K562 (cell line): Measurements from ENCODE around the gene KIF24. TPM values are rescaled to one million over a fixed set of nuclear protein-coding genes. Genes with fewer than 3 reads are reported as not detected.

Experiments
- ATF7 ChIP-seq: fragments of 450-650 bp; IDR thresholded peaks from 2 replicates; pipeline ENCODE4 v1.7.1; 2014; ENCODE audit warnings: mild to moderate bottlenecking, moderate library complexity
- BDP1 ChIP-seq: IDR thresholded peaks from 3 replicates; pipeline ENCODE4 v1.6.1; 2011; ENCODE audit not compliant: insufficient read length, insufficient read depth
- CBX3 ChIP-seq, 2 experiments: IDR thresholded peaks; 1 replicate in 1 of 2; 2 replicates in 1 of 2; pipeline ENCODE4 v1.6.1; 2012; ENCODE audit warnings: inconsistent platforms in 2 of 2, low read length in 2 of 2, borderline replicate concordance in 1 of 2, control low read depth in 1 of 2
- CTBP1 ChIP-seq: fragments of 450-650 bp; IDR thresholded peaks from 2 replicates; pipeline ENCODE4 v1.6.1; 2016; ENCODE audit warnings: borderline replicate concordance
- ESRRA ChIP-seq: fragments of 450-650 bp; IDR thresholded peaks from 2 replicates; pipeline ENCODE4 v1.6.1; 2014; ENCODE audit warnings: low read depth, mild to moderate bottlenecking, moderate library complexity, borderline replicate concordance
- GATAD2A ChIP-seq: fragments of 450-650 bp; IDR thresholded peaks from 2 replicates; pipeline ENCODE4 v1.6.1; 2017
- GMEB1 ChIP-seq: fragments of 250-450 bp; sonication (Bioruptor Pico); IDR thresholded peaks from 2 replicates; pipeline ENCODE4 v1.4.0; 2020; ENCODE audit warnings: mild to moderate bottlenecking
- HNRNPL ChIP-seq: fragments of 200-400 bp; formaldehyde crosslinking; IDR thresholded peaks from 2 replicates; pipeline ENCODE4 v1.6.1; 2017; ENCODE audit warnings: low read depth, mild to moderate bottlenecking, low read length
- KLF1 ChIP-seq: fragments of 450-650 bp; IDR thresholded peaks from 2 replicates; pipeline ENCODE4 v1.6.1; 2016; ENCODE audit warnings: missing genetic modification characterization, missing compliant biosample characterization
- MAZ ChIP-seq, 2 experiments: fragments of 450-650 bp in 1 of 2; sonication (generic) in 1 of 2; formaldehyde crosslinking; IDR thresholded peaks in 1 of 2; conservative IDR thresholded peaks in 1 of 2; 2 replicates each; pipeline versions ENCODE4 v1.4.0 to v1.5.0; 2020; ENCODE audit warnings: mild to moderate bottlenecking in 1 of 2, missing genetic modification reagents in 1 of 2
- MCM7 ChIP-seq, 2 experiments: fragments of 450-650 bp; IDR thresholded peaks; 2 replicates each; pipeline ENCODE4 v1.6.1; 2016 to 2018
- MLLT1 ChIP-seq, 2 experiments: fragments of 450-650 bp; IDR thresholded peaks; 2 replicates each; pipeline ENCODE4 v1.6.1; 2016
- MTA3 ChIP-seq: fragments of 450-650 bp; formaldehyde crosslinking; IDR thresholded peaks from 2 replicates; pipeline ENCODE4 v1.6.1; 2017; ENCODE audit warnings: mild to moderate bottlenecking, borderline replicate concordance
- NR2C1 ChIP-seq, 2 experiments: fragments of 450-650 bp; IDR thresholded peaks; 2 replicates each; pipeline ENCODE4 v1.6.1; 2017; ENCODE audit warnings: mild to moderate bottlenecking in 2 of 2, antibody characterized with exemption in 1 of 2, inconsistent platforms in 1 of 2, missing compliant biosample characterization in 1 of 2, missing genetic modification characterization in 1 of 2
- PHF20 ChIP-seq: fragments of 450-650 bp; IDR thresholded peaks from 2 replicates; pipeline ENCODE4 v1.6.1; 2018; ENCODE audit not compliant: partially characterized antibody
- SP1 ChIP-seq: sonication (generic); formaldehyde crosslinking; IDR thresholded peaks from 2 replicates; pipeline ENCODE4 v1.8.1; 2022; ENCODE audit warnings: mild to moderate bottlenecking, missing genetic modification reagents
- THRB ChIP-seq: fragments of 450-650 bp; formaldehyde crosslinking; conservative IDR thresholded peaks from 2 replicates; pipeline ENCODE4 v1.4.0; 2022; ENCODE audit warnings: mild to moderate bottlenecking, missing genetic modification characterization
- YBX1 ChIP-seq: fragments of 450-650 bp; IDR thresholded peaks from 2 replicates; pipeline ENCODE4 v1.7.1; 2016; ENCODE audit warnings: mild to moderate bottlenecking
- ZBTB17 ChIP-seq: fragments of 450-650 bp; formaldehyde crosslinking; IDR thresholded peaks from 2 replicates; pipeline ENCODE4 v1.4.0; 2020; ENCODE audit warnings: mild to moderate bottlenecking
- ZNF274 ChIP-seq: IDR thresholded peaks from 2 replicates; pipeline ENCODE4 v1.6.1; 2011; ENCODE audit warnings: low read depth, mild to moderate bottlenecking, low read length, moderate library complexity, borderline replicate concordance
- polyA plus RNA-seq, 8 experiments: library from polyadenylated mRNA; depleted of rRNA in 4 of 8; stranded (reverse) in 5 of 8; unstranded in 3 of 8; fragments of >200 nt; fragmentation: Nextera tagmentation in 2 of 8; fragmentation: Illumina TruSeq in 1 of 8; extraction: Ambion mirVana in 2 of 8; extraction: Trizol in 1 of 8; gene quantifications; 2 replicates each; pipeline versions ENCODE4 v1.2.1 to v1.2.3, GENCODE V29; 2011 to 2014; ENCODE audit warnings: inconsistent platforms in 1 of 8, missing spikeins in 1 of 8
- total RNA-seq, 7 experiments: library from RNA; depleted of rRNA in 6 of 7; stranded (reverse); fragments of >200 nt in 6 of 7; fragmentation: Illumina TruSeq in 2 of 7; extraction: Trizol in 2 of 7; gene quantifications; 2 replicates each; pipeline versions ENCODE4 v1.2.1 to v1.2.3, GENCODE V29; 2011 to 2021; ENCODE audit warnings: low replicate concordance in 1 of 7

KIF24 gene
- total and polyA plus RNA-seq, 9 of the 15 experiments (the other 6 are each of a cell fraction or from before 2014, with no cell fraction given): 0.63 to 5.8 (median 4.4) TPM

GRCh38 chr9:34376596-34377403 lies 47.7 kb upstream of the KIF24 start, which contains the start of gene MYORG (continued):
- TF ChIP-seq ATF7 (peak; percentile 43; the same call in 1 of the 2 replicates), BDP1 (no peak), ESRRA (peak; percentile 75; the same call in 1 of the 2 replicates), KLF1 (tag) (0 out of 2 replicates have a peak, but pooled peaks have one; percentile 62), MTA3 (0 out of 2 replicates have a peak, but pooled peaks have one; percentile 26), ZBTB17 (CRISPR knock-in tag) (peak; percentile 75; the same call in 1 of the 2 replicates), YBX1 (no peak), SP1 (CRISPR knock-in tag) (peak; percentile 90), HNRNPL (peak; percentile 32; the same call in 1 of the 2 replicates), MAZ (CRISPR knock-in tag; conservative IDR thresholded peaks at IDR 0.05 in 1 of 2, IDR thresholded peaks at IDR 0.05 in 1 of 2) (peak; percentile 89 to 95), THRB (CRISPR knock-in tag) (no peak), CTBP1 (peak; percentile 62; the same call in 1 of the 2 replicates), ZNF274 (no peak), CBX3 (IDR thresholded peaks at IDR 0.05; ENCODE audit: borderline replicate concordance in 1 of 2, low read length in 2 of 2) (0 out of 3 replicates have a peak, but pooled peaks of 1 of the 2 experiments have one; percentile 15), GMEB1 (CRISPR knock-in tag) (peak; percentile 47; the same call in 1 of the 2 replicates), MCM7 (IDR thresholded peaks at IDR 0.05) (no peak), GATAD2A (no peak), MLLT1 (IDR thresholded peaks at IDR 0.05) (peak in 1 of 2 experiments; percentile 61; a peak in 1 of 4 replicates), PHF20 (no peak), NR2C1 (IDR thresholded peaks at IDR 0.05) (peak; percentile 66), NR2C1 (tag; IDR thresholded peaks at IDR 0.05) (peak; percentile 88)
